Measurements from ENCODE around the gene CHRNA3. TPM values are rescaled to one million over a fixed set of nuclear protein-coding genes. Genes with fewer than 3 reads are reported as not detected.
A peak's percentile ranks its signal among the peaks of the same experiment; 100 is the strongest.

CHRNA3 gene
- total RNA-seq, 4 donors from 2014 or later, result 0.27 to 0.93 TPM; not detected in 2

DNA sequence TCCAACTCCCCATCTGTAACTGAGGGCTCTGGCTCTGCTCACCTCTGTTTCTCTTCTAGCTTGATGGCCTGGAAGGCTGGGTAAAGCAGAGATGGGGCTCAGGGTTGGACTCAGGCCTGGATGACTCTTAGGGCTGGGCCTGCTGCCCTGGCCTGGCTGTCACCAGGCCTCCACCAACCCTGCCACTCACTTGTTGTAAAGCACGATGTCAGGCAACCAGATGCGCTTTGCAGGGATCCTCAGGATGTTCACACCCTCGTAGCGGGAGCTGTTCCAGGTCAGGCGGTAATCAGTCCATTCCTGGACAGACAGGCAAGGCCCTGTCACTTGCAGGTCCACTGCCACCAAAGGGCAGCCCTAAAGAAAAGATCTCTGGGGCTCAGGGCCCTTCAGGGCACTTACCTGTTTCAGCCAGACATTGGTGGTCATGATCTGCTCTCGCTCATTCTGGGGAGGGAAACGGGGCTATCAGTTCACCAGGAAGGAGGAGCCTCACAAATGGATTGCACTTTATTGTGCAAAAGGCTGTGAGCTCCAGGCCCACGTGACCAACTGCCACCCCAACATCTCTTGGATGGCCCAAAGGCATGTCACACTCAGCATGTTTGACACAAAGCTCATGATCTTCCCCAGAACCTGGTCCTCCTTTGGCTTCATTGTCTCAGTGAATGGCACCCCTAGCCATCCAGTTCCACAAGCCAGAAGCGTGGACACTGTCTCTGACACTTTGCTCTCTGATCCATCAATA, 10.3 kb upstream of the CHRNA3 start:
- Histone ChIP-seq H3K27ac (no peak overlapping the region), H3K27me3 (no peaks in the 10 kb centered on the region), H3K4me1 (peaks cover 10 to 14% of the 10 kb centered on the region in 2 donors), H3K9me3 (no peaks in the 10 kb centered on the region), H3K36me3 (no peaks in the 10 kb centered on the region), H3K4me3 (replicated peaks in 1 of 3) (no peak overlapping the region)
- TF ChIP-seq POLR2A (IDR thresholded peaks at IDR 0.05), result no peak
- TF ChIP-seq, protein P1, sequence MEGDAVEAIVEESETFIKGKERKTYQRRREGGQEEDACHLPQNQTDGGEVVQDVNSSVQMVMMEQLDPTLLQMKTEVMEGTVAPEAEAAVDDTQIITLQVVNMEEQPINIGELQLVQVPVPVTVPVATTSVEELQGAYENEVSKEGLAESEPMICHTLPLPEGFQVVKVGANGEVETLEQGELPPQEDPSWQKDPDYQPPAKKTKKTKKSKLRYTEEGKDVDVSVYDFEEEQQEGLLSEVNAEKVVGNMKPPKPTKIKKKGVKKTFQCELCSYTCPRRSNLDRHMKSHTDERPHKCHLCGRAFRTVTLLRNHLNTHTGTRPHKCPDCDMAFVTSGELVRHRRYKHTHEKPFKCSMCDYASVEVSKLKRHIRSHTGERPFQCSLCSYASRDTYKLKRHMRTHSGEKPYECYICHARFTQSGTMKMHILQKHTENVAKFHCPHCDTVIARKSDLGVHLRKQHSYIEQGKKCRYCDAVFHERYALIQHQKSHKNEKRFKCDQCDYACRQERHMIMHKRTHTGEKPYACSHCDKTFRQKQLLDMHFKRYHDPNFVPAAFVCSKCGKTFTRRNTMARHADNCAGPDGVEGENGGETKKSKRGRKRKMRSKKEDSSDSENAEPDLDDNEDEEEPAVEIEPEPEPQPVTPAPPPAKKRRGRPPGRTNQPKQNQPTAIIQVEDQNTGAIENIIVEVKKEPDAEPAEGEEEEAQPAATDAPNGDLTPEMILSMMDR (IDR thresholded peaks at IDR 0.05), result no peak
- WGBS, 2 donors, result 80 to 81% methylated on average over 6 to 8 of the region's 9 CpGs
- intact Hi-C loops (cut with DNase I), result no loop called here
- DNase-seq, result no peak

DNA sequence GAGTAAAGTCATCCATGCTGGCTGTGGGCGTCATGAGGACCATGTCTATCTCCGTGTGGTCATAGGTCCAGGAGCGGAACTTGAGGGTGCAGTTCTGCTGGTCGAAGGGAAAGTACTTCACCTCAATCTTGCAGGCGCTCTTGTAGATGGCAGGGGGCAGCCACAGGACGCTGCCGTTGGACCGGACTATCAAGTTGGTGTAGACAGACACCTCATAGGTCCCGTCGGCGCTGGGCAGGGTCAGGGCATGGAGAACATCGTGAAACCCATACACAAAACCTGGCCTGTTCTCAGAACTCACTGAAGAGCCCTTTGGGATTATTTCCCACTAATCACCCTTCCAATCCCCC, 8.9 kb upstream of the CHRNA3 start:
- H3K36me3 ChIP-seq, result no peaks in the 10 kb centered on the region
- H3K4me1 ChIP-seq, result peaks cover 10 to 19% of the 10 kb centered on the region in 2 donors
- TF ChIP-seq, protein P1 (IDR thresholded peaks at IDR 0.05), result no peak
- no peak for TF ChIP-seq POLR2A (IDR thresholded peaks at IDR 0.05)
- DNase-seq, result no peak
- H3K9me3 ChIP-seq, result no peaks in the 10 kb centered on the region
- H3K27ac ChIP-seq, result no peak overlapping the region
- WGBS, 2 donors, result 93 to 97% methylated on average over 11 to 12 of the region's 12 CpGs
- H3K4me3 ChIP-seq (replicated peaks in 1 of 3), result no peak overlapping the region
- intact Hi-C loops (cut with DNase I), result no loop called here
- H3K27me3 ChIP-seq, result no peaks in the 10 kb centered on the region

DNA sequence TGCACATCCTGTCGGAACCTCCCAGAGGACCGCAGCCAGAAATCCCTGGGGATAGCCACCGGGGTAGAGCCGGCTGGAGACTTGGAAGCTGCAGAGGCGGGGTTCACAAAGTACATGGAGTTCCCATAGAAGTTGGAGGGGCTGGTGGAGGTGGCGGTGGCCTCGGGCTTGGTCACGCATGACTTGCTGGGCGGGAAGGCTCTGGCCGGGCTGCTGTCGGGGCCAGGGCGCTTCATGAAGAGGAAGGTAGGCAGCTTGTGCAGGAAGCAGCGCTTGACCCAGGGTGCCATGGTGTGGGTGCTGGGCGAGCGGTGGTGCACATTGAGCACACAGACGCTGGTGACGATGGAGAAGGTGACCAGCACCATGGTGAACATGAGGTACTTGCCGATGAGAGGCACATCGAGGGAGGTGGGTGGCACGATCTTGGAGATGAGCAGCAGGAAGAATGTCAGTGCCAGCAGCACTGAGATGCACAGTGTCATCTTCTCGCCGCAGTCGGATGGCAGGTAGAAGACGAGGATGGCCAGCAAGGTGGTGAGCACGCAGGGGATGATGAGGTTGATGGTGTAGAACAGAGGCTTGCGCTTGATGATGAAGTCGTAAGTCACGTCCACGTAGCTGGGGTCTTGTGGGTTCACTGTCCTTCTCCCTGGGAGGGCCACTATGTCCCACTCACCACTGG, 8.4 kb upstream of the CHRNA3 start:
- Histone ChIP-seq H3K36me3 (no peaks in the 10 kb centered on the region), H3K9me3 (no peaks in the 10 kb centered on the region), H3K4me3 (replicated peaks in 1 of 3) (no peak overlapping the region), H3K27me3 (no peaks in the 10 kb centered on the region), H3K27ac (no peak overlapping the region), H3K4me1 (peaks cover 10 to 19% of the 10 kb centered on the region in 2 donors)
- no peak for DNase-seq
- TF ChIP-seq, protein P1 (IDR thresholded peaks at IDR 0.05), result no peak
- TF ChIP-seq POLR2A (IDR thresholded peaks at IDR 0.05), result no peak
- WGBS, 2 donors, result 79 to 84% methylated on average over 25 to 29 of the region's 29 CpGs
- intact Hi-C loops (cut with DNase I), result no loop called here

DNA sequence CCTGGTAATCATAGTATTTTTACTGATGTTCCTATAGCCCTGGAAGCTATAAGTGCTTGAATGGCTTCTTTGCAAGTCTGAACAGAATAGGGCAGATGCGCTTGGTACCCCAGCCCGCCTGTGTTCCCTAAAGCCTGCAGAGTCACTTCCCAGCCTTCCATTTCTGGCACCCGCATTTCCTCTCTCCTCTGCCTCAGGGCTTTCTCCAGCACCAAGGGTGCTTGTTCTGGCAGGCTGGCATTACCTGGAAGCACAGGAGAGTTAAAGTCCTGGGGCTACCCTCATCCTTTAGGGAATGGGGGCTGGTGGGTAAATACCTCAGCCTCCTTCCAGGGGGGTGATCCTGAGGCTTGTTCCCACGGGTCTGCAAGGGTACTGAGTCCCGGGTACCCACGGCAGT, 7.4 kb upstream of the CHRNA3 start:
- 81 to 87% methylated on average over 6 of the region's 6 CpGs for WGBS, 2 donors
- TF ChIP-seq POLR2A (IDR thresholded peaks at IDR 0.05), result no peak
- TF ChIP-seq, protein P1 (IDR thresholded peaks at IDR 0.05), result no peak
- H3K27me3 ChIP-seq, result no peaks in the 10 kb centered on the region
- no peak overlapping the region for H3K27ac ChIP-seq
- H3K9me3 ChIP-seq, result no peaks in the 10 kb centered on the region
- no peaks in the 10 kb centered on the region for H3K36me3 ChIP-seq
- H3K4me1 ChIP-seq, result peaks cover 10 to 19% of the 10 kb centered on the region in 2 donors
- no peak overlapping the region for H3K4me3 ChIP-seq (replicated peaks in 1 of 3)
- no peak for DNase-seq
- intact Hi-C loops (cut with DNase I), result no loop called here

DNA sequence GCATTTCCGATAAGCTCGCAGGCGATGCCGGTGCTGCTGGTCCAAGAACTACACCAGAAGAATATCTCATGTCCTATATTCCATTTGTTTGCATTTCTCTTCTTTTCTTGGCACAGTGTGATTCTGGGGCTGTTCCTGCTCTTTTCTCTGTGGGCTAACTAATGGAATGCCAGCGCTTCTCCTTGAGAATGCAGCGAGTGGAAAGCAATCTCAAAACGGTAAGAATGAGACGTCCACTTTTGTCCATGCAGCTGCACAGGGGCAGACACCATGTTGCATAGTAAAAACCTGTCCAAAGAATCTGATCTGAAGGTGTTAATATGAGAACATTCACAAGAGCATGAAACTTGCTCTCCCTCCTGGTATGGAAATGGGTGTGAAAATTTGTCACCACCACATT, 6.6 kb upstream of the CHRNA3 start:
- intact Hi-C loops (cut with DNase I), result no loop called here
- H3K4me1 ChIP-seq, result peaks cover 10 to 19% of the 10 kb centered on the region in 2 donors

More for the DNA sequence above, 6.6 kb upstream of the CHRNA3 start:
- no peaks in the 10 kb centered on the region for H3K9me3 ChIP-seq
- H3K36me3 ChIP-seq, result no peaks in the 10 kb centered on the region
- TF ChIP-seq POLR2A (IDR thresholded peaks at IDR 0.05), result no peak
- TF ChIP-seq, protein P1 (IDR thresholded peaks at IDR 0.05), result no peak
- no peak overlapping the region for H3K27ac ChIP-seq
- DNase-seq, result peak; percentile 48 to 55
- no peak overlapping the region for H3K4me3 ChIP-seq (replicated peaks in 1 of 3)
- H3K27me3 ChIP-seq, result no peaks in the 10 kb centered on the region
- WGBS, 2 donors, result 27 to 29% methylated on average over 8 of the region's 8 CpGs
